Heart left ventricle (tissue), 16 donors: Measurements from ENCODE around the gene RNF19B. TPM values are rescaled to one million over a fixed set of nuclear protein-coding genes. Genes with fewer than 3 reads are reported as not detected.

ENCODE experiments used
- ATAC-seq, 4 donors: fragments of 200-7000 bp; cut with Tn5 transposase; one replicate each; pipeline ENCODE4 v1.9.1; 2020 to 2022; ENCODE audit warnings: moderate library complexity in 4 of 4, mild to moderate bottlenecking in 3 of 4, moderate number of reproducible peaks in 1 of 4
- DNase-seq, 5 donors: peaks; one replicate each; pipeline ENCODE4 v3.0.0-alpha.2; 2020
- H3K27ac ChIP-seq, 12 donors: fragments of 200-600 bp; sonication (generic) in 4 of 12; one replicate each; pipeline versions ENCODE4 v1.5.0 to v1.8.0; 2016 to 2022; ENCODE audit warnings: mild to moderate bottlenecking in 2 of 12
- H3K27me3 ChIP-seq, 9 donors: fragments of 200-600 bp; sonication (generic) in 2 of 9; one replicate each; pipeline versions ENCODE4 v1.5.1 to v1.8.0; 2016 to 2022; ENCODE audit warnings: mild to moderate bottlenecking in 3 of 9
- H3K36me3 ChIP-seq, 9 donors: fragments of 200-600 bp; sonication (generic) in 2 of 9; one replicate each; pipeline versions ENCODE4 v1.5.0 to v1.8.0; 2018 to 2022; ENCODE audit warnings: mild to moderate bottlenecking in 2 of 9
- H3K4me1 ChIP-seq, 12 donors: fragments of 200-600 bp; sonication (generic) in 4 of 12; one replicate each; pipeline versions ENCODE4 v1.5.0 to v1.8.0; 2016 to 2022; ENCODE audit warnings: mild to moderate bottlenecking in 3 of 12
- H3K4me3 ChIP-seq, 12 donors: fragments of 200-600 bp; sonication (generic) in 4 of 12; one replicate each; pipeline versions ENCODE4 v1.5.0 to v1.8.0; 2017 to 2022; ENCODE audit warnings: mild to moderate bottlenecking in 9 of 12, moderate library complexity in 4 of 12
- H3K9me3 ChIP-seq, 12 donors: fragments of 200-600 bp; sonication (generic) in 4 of 12; one replicate each; pipeline versions ENCODE4 v1.5.0 to v1.8.0; 2016 to 2022; ENCODE audit warnings: mild to moderate bottlenecking in 1 of 12
- POLR2A ChIP-seq, 2 donors: fragments of 450-650 bp; IDR thresholded peaks; one replicate each; pipeline ENCODE4 v1.6.1; 2017; ENCODE audit warnings: antibody characterized with exemption in 2 of 2, mild to moderate bottlenecking in 2 of 2, moderate library complexity in 2 of 2
- WGBS, 4 donors: extraction: QIAGEN DNeasy Blood & Tissue Kit in 2 of 4; methylation state at CpG; one replicate each; pipeline versions ENCODE4 v1.1.5 to v1.1.7; 2013 to 2018; 5-methylcytosine and 5-hydroxymethylcytosine counted together
- intact Hi-C, 10 donors: fragments of 100-400 bp; cut with DNase I; formaldehyde crosslinking; loops; one replicate each; pipeline versions ENCODE4 v1.11.1 to v1.14.2; 2022
- polyA plus RNA-seq, 2 donors: library from polyadenylated mRNA; stranded (reverse); fragments of 200-250 nt; gene quantifications; one replicate each; pipeline ENCODE4 v1.2.3, GENCODE V29; 2013
- total RNA-seq, 9 donors: library from RNA; depleted of rRNA in 2 of 9; stranded (reverse); fragments of >200 nt in 2 of 9; fragmentation: NEBNext Ultra II Directional in 3 of 9; extraction: Animal tissue kit (Norgen Biotek cat#: 25700) in 3 of 9; gene quantifications; one replicate each; pipeline versions ENCODE4 v1.1.0 to v1.2.4, GENCODE V29; 2016 to 2023
- TF ChIP-seq, protein P1 (sequence below), 12 donors: fragments of 200-600 bp; sonication (generic) in 4 of 12; IDR thresholded peaks; one replicate each; pipeline versions ENCODE4 v1.5.0 to v1.8.0; 2018 to 2022; ENCODE audit warnings: antibody characterized with exemption in 12 of 12, mild to moderate bottlenecking in 5 of 12
- donor health status: ischemic (EF 13 %, LVEDD 7.1; RV severe dilation, severe dysfunction).
- donor health status: healthy with polysubstance abuse.
- donor health status: DM: no; HTN: yes; CAD: no.
- donor health status: DM: no; HTN: no; CAD: no.
- donor health status: ischemic (EF 25% LVEDD 6.9; RV normal size, moderate dysfunction).
- donor health status: ischemic (EF 25% LVEDD 5.7; RV mildly dilated, moderate dysfunction).
- donor health status: healthy.
- donor health status: DM: yes; HTN: yes; CAD: no.
- donor health status: ischemic (EF 35%, LVEDD 5.7; RV mildly dilated, moderate dysfunction).
- donor health status: nonischemic (EF 11% LVEDD 7.7; RV severe dilation, severe dysfunction).
- donor health status: DM: yes; HTN: yes; CAD: no.
- donor health status: PGD.
- donor health status: ischemic (EF 29% LVEDD 5.4; RV normal size, mild dysfunction).
- donor health status: nonischemic (EF 23%, LVEDD 6.1; RV moderate dilation, normal function).

Gene RNF19B
- total and polyA plus RNA-seq, 11 donors = 1.5 to 42.5 (median 15.2) TPM

DNA sequence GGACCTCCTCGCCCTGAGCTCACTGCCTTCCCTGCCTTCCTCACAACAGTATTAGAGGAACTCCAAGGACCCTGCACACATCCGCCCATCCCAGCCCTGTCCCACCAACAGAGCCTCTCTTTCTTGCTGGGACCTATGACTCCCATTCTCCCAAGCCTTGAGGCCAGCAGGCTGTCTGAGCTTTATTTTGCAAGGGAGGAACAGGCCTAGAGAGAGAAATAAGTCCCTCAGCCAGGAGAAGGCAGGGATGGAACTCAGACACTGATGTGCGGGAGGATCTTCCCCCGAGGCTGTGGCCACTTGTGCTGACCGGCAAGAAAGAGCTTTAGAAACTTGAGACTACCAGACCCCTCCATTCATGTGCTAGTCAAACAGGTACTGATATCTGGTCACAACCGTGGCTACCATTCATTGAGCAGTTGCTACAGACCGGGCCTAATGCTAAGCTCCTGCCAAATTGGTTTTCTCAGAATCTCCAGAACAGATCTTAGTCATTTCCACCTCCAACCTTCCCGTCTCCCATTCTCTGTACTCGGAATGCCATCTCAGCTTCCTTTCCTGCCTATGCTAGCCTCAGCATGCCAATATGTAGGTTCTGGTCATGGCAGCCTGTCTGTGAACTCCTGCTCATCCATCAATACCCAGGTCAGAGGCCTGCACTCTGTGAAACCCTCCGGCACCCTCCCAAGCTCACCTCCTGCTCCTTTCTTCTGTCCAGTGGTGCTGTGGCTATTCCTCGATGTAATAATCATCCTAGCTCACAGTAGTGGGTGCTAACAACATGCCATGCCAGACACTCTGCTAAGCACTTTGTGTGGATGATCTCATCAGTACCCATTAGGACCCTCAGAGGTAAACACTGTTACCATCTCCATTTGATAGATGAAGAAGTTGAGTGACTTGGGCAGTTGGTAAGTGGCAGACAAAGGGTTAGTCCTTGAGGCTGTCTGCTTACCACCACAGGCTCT, 67.2 kb downstream of the RNF19B start:
- ATAC-seq = no peak
- no peak overlapping the region for H3K27ac ChIP-seq
- peaks cover 0 to 31% (median 12%) of the 10 kb centered on the region in 12 donors for H3K4me1 ChIP-seq
- H3K36me3 ChIP-seq = no peaks in the 10 kb centered on the region
- intact Hi-C loops = no loop called here
- H3K4me3 ChIP-seq = no peak overlapping the region
- 78 to 89% (median 81%) methylated on average over 11 of the region's 11 CpGs for WGBS, 4 donors
- TF ChIP-seq, protein P1, sequence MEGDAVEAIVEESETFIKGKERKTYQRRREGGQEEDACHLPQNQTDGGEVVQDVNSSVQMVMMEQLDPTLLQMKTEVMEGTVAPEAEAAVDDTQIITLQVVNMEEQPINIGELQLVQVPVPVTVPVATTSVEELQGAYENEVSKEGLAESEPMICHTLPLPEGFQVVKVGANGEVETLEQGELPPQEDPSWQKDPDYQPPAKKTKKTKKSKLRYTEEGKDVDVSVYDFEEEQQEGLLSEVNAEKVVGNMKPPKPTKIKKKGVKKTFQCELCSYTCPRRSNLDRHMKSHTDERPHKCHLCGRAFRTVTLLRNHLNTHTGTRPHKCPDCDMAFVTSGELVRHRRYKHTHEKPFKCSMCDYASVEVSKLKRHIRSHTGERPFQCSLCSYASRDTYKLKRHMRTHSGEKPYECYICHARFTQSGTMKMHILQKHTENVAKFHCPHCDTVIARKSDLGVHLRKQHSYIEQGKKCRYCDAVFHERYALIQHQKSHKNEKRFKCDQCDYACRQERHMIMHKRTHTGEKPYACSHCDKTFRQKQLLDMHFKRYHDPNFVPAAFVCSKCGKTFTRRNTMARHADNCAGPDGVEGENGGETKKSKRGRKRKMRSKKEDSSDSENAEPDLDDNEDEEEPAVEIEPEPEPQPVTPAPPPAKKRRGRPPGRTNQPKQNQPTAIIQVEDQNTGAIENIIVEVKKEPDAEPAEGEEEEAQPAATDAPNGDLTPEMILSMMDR (IDR thresholded peaks at IDR 0.05) = no peak
- no peak for TF ChIP-seq POLR2A (IDR thresholded peaks at IDR 0.05)
- H3K9me3 ChIP-seq = no peaks in the 10 kb centered on the region
- DNase-seq = no peak
- H3K27me3 ChIP-seq = peaks cover 0 to 47% (median 9%) of the 10 kb centered on the region in 9 donors

DNA sequence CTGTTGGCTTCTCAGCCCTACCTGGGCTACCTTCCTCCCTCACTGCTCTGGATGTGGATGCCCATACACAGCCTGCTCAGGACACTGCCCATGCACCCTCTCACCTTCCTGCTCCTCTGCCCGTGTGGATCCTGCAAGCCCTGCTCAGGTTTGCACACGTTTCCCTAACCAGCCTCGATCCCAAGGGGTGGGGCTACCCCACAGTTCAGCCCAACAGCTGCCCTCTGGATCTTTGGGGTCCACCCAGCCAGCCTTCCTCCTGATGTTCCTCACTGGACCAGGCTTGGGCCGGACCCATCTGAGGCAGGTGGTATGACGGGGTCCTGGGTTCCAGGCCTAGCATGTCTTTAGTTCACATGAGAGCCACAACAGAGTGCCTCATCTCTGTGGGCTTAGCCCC, 68.2 kb downstream of the RNF19B start:
- Histone ChIP-seq H3K4me3 (no peak overlapping the region), H3K27me3 (peaks cover 0 to 48% (median 16%) of the 10 kb centered on the region in 9 donors), H3K9me3 (no peaks in the 10 kb centered on the region), H3K36me3 (no peaks in the 10 kb centered on the region), H3K4me1 (peaks cover 0 to 29% (median 12%) of the 10 kb centered on the region in 12 donors), H3K27ac (no peak overlapping the region)
- WGBS, 4 donors = 80 to 92% (median 84%) methylated on average over 4 to 5 of the region's 5 CpGs
- DNase-seq = no peak
- TF ChIP-seq POLR2A (IDR thresholded peaks at IDR 0.05) = no peak
- TF ChIP-seq, protein P1 (IDR thresholded peaks at IDR 0.05) = no peak
- intact Hi-C loops = no loop called here
- ATAC-seq = no peak

- no peak overlapping the region for H3K4me3 ChIP-seq
- DNase-seq (no peak), ATAC-seq (no peak)
- TF ChIP-seq, protein P1 (IDR thresholded peaks at IDR 0.05) = no peak
- peaks cover 0 to 49% (median 22%) of the 10 kb centered on the region in 9 donors for H3K27me3 ChIP-seq
- H3K36me3 ChIP-seq = no peaks in the 10 kb centered on the region
- H3K4me1 ChIP-seq = peaks cover 0 to 22% (median 8%) of the 10 kb centered on the region in 12 donors
- WGBS, 4 donors = 92 to 95% (median 94%) methylated on average over 20 to 26 of the region's 26 CpGs
- no peak overlapping the region for H3K27ac ChIP-seq
- intact Hi-C loops = no loop called here
- H3K9me3 ChIP-seq = no peaks in the 10 kb centered on the region
These were observed 69.0 kb downstream of the RNF19B start for GRCh38 chr1:32895325-32896215.

- Histone ChIP-seq H3K4me1 (peaks cover 0 to 18% (median 6%) of the 10 kb centered on the region in 12 donors), H3K27ac (no peak overlapping the region), H3K27me3 (peaks cover 0 to 45% (median 22%) of the 10 kb centered on the region in 9 donors), H3K9me3 (no peaks in the 10 kb centered on the region), H3K36me3 (no peaks in the 10 kb centered on the region), H3K4me3 (no peak overlapping the region)
- DNase-seq = no peak
- 73 to 90% (median 85%) methylated on average over 2 to 6 of the region's 6 CpGs for WGBS, 4 donors
- no peak for ATAC-seq
- TF ChIP-seq, protein P1 (IDR thresholded peaks at IDR 0.05) = no peak
- intact Hi-C loops = no loop called here
These were observed 69.9 kb downstream of the RNF19B start for GRCh38 chr1:32894681-32895080.
